HFF-Myc (cell line): ENCODE measurements around the gene TP53BP1.

Source experiments
- DNase-seq: peaks from one replicate; pipeline ENCODE4 v3.0.0-alpha.2; 2011; ENCODE audit warnings: low read depth; ENCODE audit errors: extremely low read depth
- H3K4me3 ChIP-seq: replicated peaks from 2 replicates; pipeline ENCODE4 v1.5.1; 2011; ENCODE audit warnings: low read depth, mild to moderate bottlenecking, control low read depth, low read length
- CTCF ChIP-seq: IDR thresholded peaks from 2 replicates; pipeline ENCODE4 v1.5.1; 2012; ENCODE audit warnings: mild to moderate bottlenecking, low read depth, low read length, control low read depth; ENCODE audit errors: missing control alignments

The TP53BP1 gene

GRCh38 chr15:43378601-43379000 lies 114.4 kb downstream of the TP53BP1 start:
- no peak for DNase-seq
- no peak for TF ChIP-seq CTCF

GRCh38 chr15:43376017-43376705 lies 116.8 kb downstream of the TP53BP1 start:
- DNase-seq = no peak
- peak; percentile 87 for TF ChIP-seq CTCF
- no peak overlapping the region for H3K4me3 ChIP-seq

More at GRCh38 chr15:43378601-43379000, 114.4 kb downstream of the TP53BP1 start:
- H3K4me3 ChIP-seq = no peak overlapping the region

DNA sequence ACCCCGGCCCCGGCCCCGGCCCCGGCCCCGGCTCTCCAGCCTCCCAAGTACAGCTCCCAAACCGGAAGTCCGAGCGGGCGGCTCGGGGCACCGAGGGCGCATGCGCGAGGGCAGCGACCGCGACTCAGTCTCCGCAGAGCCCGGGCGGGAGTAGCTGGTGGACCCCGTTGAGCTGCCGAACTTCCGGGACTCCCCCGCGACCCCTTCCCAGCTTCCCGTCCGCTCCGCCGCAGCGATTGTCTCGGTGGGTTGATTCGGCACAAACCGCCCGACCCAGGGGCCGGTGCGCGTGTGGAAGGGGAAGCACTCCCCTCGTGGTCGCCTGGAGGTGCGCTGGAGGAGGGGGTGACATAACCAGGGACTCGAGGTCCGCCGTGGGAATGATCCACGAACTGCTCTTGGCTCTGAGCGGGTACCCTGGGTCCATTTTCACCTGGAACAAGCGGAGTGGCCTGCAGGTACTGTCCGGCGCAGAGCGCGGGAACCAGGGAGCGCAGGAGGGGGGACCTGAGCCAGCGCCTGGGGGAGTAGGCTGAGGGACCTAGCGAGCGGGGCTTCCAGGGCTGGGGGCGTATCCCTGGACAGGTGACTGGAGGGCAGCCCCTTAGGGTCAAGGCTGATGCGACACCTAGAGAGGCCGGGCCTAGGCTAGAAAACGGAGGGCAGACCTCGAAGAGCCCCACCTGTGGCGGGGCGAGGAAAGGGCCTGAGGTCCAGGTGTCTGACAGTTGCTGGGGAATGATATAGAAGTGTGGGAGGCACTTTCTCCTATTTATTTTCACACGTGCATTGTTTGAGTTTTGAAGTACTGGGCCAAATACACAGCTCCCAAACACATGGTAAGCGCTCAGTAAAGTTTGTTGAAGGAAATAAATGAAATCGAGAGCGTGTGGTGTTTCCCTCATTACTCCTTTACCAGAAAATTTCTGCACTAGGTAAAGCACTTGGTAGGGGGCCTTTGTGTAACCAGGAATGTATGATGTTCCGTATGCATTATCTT lies 121.7 kb downstream of the TP53BP1 start, which contains the start of the genes TUBGCP4 and ZSCAN29:
TSS of gene TUBGCP4 (plus strand) at position 127 of the 1,000 bp plus-strand sequence. CDS start at position 381, 254 bp downstream.
TSS of gene ZSCAN29 (minus strand) at position 69 of the 1,000 bp plus-strand sequence. CDS start 1,130 bp downstream, outside the sequence.
- peak within 1 kb of the TSS; percentile 87 for H3K4me3 ChIP-seq
- TF ChIP-seq CTCF = peak; percentile 31
- peak; percentile 30 for DNase-seq

DNA sequence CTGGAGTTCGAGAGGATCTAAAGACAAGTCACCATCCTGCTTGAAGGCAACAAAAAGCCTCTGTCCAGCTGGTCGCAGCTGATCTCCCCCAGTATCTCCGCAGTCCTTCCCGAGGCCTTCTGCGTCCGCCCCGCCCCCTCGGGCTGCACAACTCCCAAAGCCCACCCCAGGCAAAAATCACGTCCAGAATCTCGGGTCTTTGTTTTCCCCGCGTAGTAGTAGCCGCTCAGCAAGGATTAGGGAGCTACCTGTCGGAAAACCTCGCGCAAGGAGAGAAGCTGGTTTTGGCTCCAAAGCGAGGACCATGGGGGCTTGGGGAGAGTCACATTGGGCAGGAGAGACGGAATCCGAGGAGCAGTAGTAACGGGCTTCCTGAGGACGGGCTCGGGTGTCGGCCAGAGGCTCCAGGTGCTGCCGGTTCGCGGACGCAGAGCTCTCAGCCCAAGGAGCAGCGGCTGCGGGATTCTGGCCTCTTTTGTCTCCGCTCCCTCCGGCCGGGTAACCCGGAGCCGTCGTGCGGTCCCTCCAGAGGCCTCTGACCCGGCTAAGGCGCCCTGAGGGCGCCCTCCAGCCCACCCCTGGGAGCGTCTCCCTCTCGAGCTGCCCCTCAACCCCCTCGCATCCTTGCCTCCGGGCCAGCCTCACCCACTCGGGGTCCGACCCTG lies 122.5 kb downstream of the TP53BP1 start:
- peak overlapping the region; percentile 87 for H3K4me3 ChIP-seq
- no peak for TF ChIP-seq CTCF
- DNase-seq = no peak

DNA sequence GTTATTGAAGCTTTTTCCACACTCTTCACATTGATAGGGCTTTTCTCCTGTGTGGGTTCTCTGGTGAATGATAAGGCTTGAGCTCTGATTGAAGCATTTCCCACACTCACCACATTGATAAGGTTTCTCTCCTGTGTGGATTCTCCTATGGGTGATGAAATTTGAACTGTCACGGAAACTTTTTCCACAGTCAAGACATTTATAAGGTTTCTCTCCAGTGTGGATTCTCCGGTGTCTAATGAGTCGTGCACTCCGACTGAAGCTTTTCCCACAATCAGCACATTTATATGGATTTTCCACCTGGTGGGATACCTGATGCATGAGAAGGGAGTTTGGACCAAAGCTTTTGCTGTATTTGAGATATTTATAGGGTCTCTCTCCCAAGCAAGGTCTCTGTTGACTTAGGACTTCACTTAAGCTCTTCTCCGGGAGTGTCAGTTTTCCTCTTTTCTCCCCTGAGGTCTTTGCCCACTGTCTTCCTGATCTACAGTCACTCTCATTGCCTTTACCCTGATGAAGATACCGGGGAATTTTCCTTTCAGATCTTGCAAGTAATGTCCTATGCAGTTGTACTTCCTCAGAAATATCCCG lies 131.5 kb downstream of the TP53BP1 start:
- no peak for TF ChIP-seq CTCF
- no peak for DNase-seq
- no peak overlapping the region for H3K4me3 ChIP-seq

DNA sequence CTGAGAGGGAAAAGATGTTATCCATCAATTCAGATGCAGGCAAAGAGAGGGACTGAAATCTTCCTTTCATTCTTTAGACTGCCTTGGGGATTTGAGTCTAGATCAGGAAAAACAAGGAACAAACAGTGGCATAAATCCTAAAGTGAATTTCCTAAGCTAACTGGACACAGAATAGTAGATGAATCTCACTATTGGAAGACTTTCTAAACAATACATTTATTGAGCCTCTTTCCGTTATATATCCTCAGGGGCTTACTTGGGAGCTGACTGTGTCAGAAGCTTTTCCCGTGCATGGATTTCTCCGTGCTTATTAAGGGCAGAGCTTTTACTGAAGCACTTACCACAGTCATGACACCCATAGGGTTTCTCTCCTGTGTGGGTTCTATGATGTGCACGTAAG lies 132.1 kb downstream of the TP53BP1 start:
- no peak overlapping the region for H3K4me3 ChIP-seq
- no peak for TF ChIP-seq CTCF
- no peak for DNase-seq
